Caco-2 (cell line): ENCODE data around the gene LDB3. TPM values are rescaled to one million over a fixed set of nuclear protein-coding genes. Genes with fewer than 3 reads are reported as not detected.

Source experiments
- BruUV-seq: library from RNA; stranded (reverse); fragments of 400-500 nt; replicated peaks from 2 replicates; lab custom pipeline; 2021; lab: Mats Ljungman, UMichigan
- CTCF ChIA-PET: fragments of 300-600 bp; sonication (Branson Sonifier 250); formaldehyde crosslinking; loops from one replicate; lab custom pipeline; 2022; ENCODE audit warnings: antibody characterized with exemption; lab: Charles Lee
- POLR2A ChIA-PET: fragments of 300-600 bp; sonication (Branson Sonifier 250); formaldehyde crosslinking; loops from one replicate; lab custom pipeline; 2022; ENCODE audit warnings: antibody characterized with exemption; lab: Charles Lee
- DNase-seq, 2 experiments: peaks; one replicate each; pipeline versions ENCODE4 v3.0.0 to v3.0.0-alpha.2; 2020 to 2022
- H3K27me3 ChIP-seq: replicated peaks from 2 replicates; pipeline ENCODE4 v1.6.0; 2011; ENCODE audit warnings: low read length; ENCODE audit not compliant: control insufficient read depth, insufficient read depth
- H3K36me3 ChIP-seq: 2 replicates; pipeline ENCODE4 v1.5.1; 2011; ENCODE audit warnings: low read length; ENCODE audit not compliant: control insufficient read depth, insufficient read depth
- H3K4me1 ChIP-seq: fragments of 250-450 bp; sonication (Bioruptor Pico); 2 replicates; pipeline ENCODE4 v1.5.1; 2020; ENCODE audit warnings: mild to moderate bottlenecking
- H3K4me3 ChIP-seq: 2 replicates; pipeline ENCODE4 v1.5.1; 2011; ENCODE audit warnings: low read depth, mild to moderate bottlenecking, control low read depth, low read length
- H3K9me3 ChIP-seq: fragments of 250-450 bp; sonication (Bioruptor Pico); 2 replicates; pipeline ENCODE4 v1.5.1; 2020; ENCODE audit warnings: mild to moderate bottlenecking, moderate library complexity
- H3K27ac Mint-ChIP-seq: one replicate; pipeline ENCODE4 v1.8.0; 2022; ENCODE audit warnings: mixed read lengths; ENCODE audit not compliant: unreplicated experiment
- H3K27me3 Mint-ChIP-seq: one replicate; pipeline ENCODE4 v1.8.0; 2022; ENCODE audit warnings: mixed read lengths; ENCODE audit not compliant: insufficient read depth, unreplicated experiment
- H3K36me3 Mint-ChIP-seq: one replicate; pipeline ENCODE4 v1.8.0; 2022; ENCODE audit warnings: mild to moderate bottlenecking, mixed read lengths; ENCODE audit not compliant: insufficient read depth, unreplicated experiment
- H3K4me1 Mint-ChIP-seq: one replicate; pipeline ENCODE4 v1.8.0; 2022; ENCODE audit warnings: low read depth, mixed read lengths; ENCODE audit not compliant: unreplicated experiment
- H3K4me3 Mint-ChIP-seq: one replicate; pipeline ENCODE4 v1.8.0; 2022; ENCODE audit warnings: mild to moderate bottlenecking, moderate library complexity, mixed read lengths; ENCODE audit not compliant: unreplicated experiment
- H3K9me3 Mint-ChIP-seq: one replicate; pipeline ENCODE4 v1.8.0; 2022; ENCODE audit warnings: mixed read lengths; ENCODE audit not compliant: unreplicated experiment
- CTCF ChIP-seq, 2 experiments: fragments of 200-600 bp in 1 of 2; IDR thresholded peaks; 1 replicate in 1 of 2; 2 replicates in 1 of 2; pipeline versions ENCODE4 v1.5.1 to v1.8.0; 2011 to 2022; ENCODE audit warnings: antibody characterized with exemption in 1 of 2, control low read depth in 1 of 2, inconsistent platforms in 1 of 2, low read depth in 1 of 2, low read length in 1 of 2, mild to moderate bottlenecking in 1 of 2, moderate library complexity in 1 of 2; ENCODE audit not compliant: insufficient read depth in 1 of 2, severe bottlenecking in 1 of 2, unreplicated experiment in 1 of 2
- intact Hi-C: fragments of 100-400 bp; cut with micrococcal nuclease; formaldehyde crosslinking; loops from one replicate; pipeline ENCODE4 v1.10.0; 2022; ENCODE audit not compliant: unreplicated experiment
- total RNA-seq: library from RNA; stranded (reverse); gene quantifications from 2 replicates; pipeline ENCODE4 v1.2.3, GENCODE V29; 2022

LDB3 gene
- total RNA-seq, 1 experiment from 2014 or later, result 0.09 TPM

GRCh38 chr10:86673216-86673826 lies 5.0 kb downstream of the LDB3 start:
- no peaks in the 10 kb centered on the region for H3K9me3 Mint-ChIP-seq
- H3K9me3 ChIP-seq, result no peaks in the 10 kb centered on the region
- DNase-seq, result no peak
- H3K27ac Mint-ChIP-seq, result no peak overlapping the region
- H3K36me3 ChIP-seq, result no peaks in the 10 kb centered on the region
- H3K27me3 Mint-ChIP-seq, result no peaks in the 10 kb centered on the region
- no peak for TF ChIP-seq CTCF (IDR thresholded peaks at IDR 0.05; ENCODE audit: insufficient read depth in 1 of 2, low read depth in 1 of 2, low read length in 1 of 2, severe bottlenecking in 1 of 2, unreplicated experiment in 1 of 2)
- no peaks in the 10 kb centered on the region for H3K27me3 ChIP-seq
- peaks cover 32% of the 10 kb centered on the region for H3K4me1 ChIP-seq
- intact Hi-C loops, result no loop called here
- POLR2A ChIA-PET, result no interaction called here
- no peak overlapping the region for H3K4me3 ChIP-seq
- BruUV-seq, result no TSS peak
- no peaks in the 10 kb centered on the region for H3K36me3 Mint-ChIP-seq
- peaks cover 12% of the 10 kb centered on the region for H3K4me1 Mint-ChIP-seq
- CTCF ChIA-PET, result no interaction called here
- no peak overlapping the region for H3K4me3 Mint-ChIP-seq

DNA sequence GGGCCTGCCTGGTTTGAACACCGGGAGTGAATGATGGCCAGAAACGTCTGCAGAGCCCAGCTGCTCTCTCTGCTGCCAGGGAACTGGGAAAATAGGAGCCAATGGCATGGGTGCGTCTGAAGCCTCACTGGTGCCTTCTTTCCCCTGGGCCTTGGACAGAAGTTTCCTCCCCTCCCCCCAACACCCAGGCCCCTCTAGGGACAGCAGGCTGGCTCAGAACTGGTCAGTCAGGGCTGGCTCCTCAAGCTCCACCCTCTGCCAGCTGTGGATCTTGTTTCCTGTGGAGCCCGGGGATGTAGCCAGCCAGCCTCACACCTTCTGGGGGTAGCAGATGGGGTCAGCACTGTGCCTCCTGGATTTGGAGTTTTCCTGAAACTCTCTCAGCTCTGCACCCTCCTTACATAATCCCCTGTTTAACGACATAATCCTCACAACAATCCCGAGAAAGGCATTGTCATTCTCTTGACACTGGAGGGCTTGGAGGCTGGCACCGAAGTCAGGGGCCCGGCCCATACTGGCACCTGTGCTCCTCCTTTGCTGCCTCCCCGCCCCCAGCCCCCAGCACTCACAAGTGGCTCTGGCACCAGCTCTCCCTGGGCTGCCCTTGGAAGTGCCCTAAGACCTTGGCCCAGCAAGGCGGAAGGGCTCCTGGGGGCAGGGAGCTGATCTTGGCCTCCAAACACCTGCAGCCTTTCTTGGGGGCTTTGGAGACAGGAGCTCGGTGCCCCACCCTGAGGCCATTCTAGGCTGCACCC lies 5.7 kb downstream of the LDB3 start:
- CTCF ChIA-PET, result no interaction called here
- Mint-ChIP-seq H3K36me3 (no peaks in the 10 kb centered on the region), H3K4me1 (peaks cover 12% of the 10 kb centered on the region), H3K4me3 (no peak overlapping the region), H3K27me3 (no peaks in the 10 kb centered on the region), H3K27ac (no peak overlapping the region), H3K9me3 (no peaks in the 10 kb centered on the region)
- POLR2A ChIA-PET, result no interaction called here
- no TSS peak for BruUV-seq
- no peak overlapping the region for H3K4me3 ChIP-seq
- no peaks in the 10 kb centered on the region for H3K27me3 ChIP-seq
- no peaks in the 10 kb centered on the region for H3K36me3 ChIP-seq
- no peak for TF ChIP-seq CTCF (IDR thresholded peaks at IDR 0.05; ENCODE audit: insufficient read depth in 1 of 2, low read depth in 1 of 2, low read length in 1 of 2, severe bottlenecking in 1 of 2, unreplicated experiment in 1 of 2)
- peaks cover 26% of the 10 kb centered on the region for H3K4me1 ChIP-seq
- DNase-seq, result no peak
- no peaks in the 10 kb centered on the region for H3K9me3 ChIP-seq
- intact Hi-C loops, result no loop called here

DNA sequence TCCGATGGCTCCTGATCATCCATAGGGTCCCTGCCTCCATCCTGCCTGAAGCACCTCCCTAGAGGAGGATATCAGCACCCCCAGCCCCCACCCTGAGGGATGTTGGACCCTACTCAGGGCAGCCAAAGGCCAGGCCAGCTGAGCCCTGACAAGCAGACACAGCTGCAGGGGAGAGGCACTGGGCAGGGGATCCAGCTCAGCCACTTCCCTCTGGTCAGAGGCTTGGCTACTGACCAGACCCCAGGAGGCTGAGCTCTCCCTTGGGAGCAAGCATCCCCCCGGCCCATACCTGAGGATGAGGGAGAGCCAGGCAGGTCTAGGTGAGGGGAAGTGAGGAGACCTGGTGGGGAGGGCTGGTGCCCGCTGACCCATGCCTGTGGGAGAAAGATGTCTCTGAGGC lies 6.6 kb downstream of the LDB3 start:
- Mint-ChIP-seq H3K36me3 (no peaks in the 10 kb centered on the region), H3K9me3 (no peaks in the 10 kb centered on the region), H3K4me1 (peaks cover 12% of the 10 kb centered on the region), H3K27ac (no peak overlapping the region), H3K4me3 (no peak overlapping the region), H3K27me3 (no peaks in the 10 kb centered on the region)
- Histone ChIP-seq H3K27me3 (no peaks in the 10 kb centered on the region), H3K9me3 (no peaks in the 10 kb centered on the region), H3K4me1 (peaks cover 26% of the 10 kb centered on the region), H3K36me3 (no peaks in the 10 kb centered on the region), H3K4me3 (no peak overlapping the region)
- ChIA-PET POLR2A (no interaction called here), CTCF (no interaction called here)
- intact Hi-C loops, result no loop called here
- no TSS peak for BruUV-seq
- no peak for DNase-seq
- no peak for TF ChIP-seq CTCF (IDR thresholded peaks at IDR 0.05; ENCODE audit: insufficient read depth in 1 of 2, low read depth in 1 of 2, low read length in 1 of 2, severe bottlenecking in 1 of 2, unreplicated experiment in 1 of 2)
